ENCODE measurements around the gene CDH5. TPM values are rescaled to one million over a fixed set of nuclear protein-coding genes. Genes with fewer than 3 reads are reported as not detected.

Gene CDH5
- total RNA-seq, 2 experiments from 2014 or later = not detected

GRCh38 chr16:66352304-66352703, 14.2 kb upstream of the CDH5 start:
- Histone ChIP-seq H4K20me1 (ENCODE audit: insufficient read depth, low read length) (no peaks in the 10 kb centered on the region), H2AFZ (ENCODE audit: low read length) (no peak overlapping the region), H3K36me3 (ENCODE audit: insufficient read depth, low read length) (no peaks in the 10 kb centered on the region), H3K4me2 (ENCODE audit: low read length) (no peak overlapping the region), H3K79me2 (ENCODE audit: insufficient read depth, low read depth, low read length) (no peaks in the 10 kb centered on the region), H3K4me3 (ENCODE audit: low read depth, low read length, poor library complexity, severe bottlenecking) (no peak overlapping the region), H3K9me2 (ENCODE audit: insufficient read depth, low read length) (no peaks in the 10 kb centered on the region), H3K9me3 (ENCODE audit: low read length) (no peaks in the 10 kb centered on the region), H3K27ac (ENCODE audit: low read depth, low read length, poor library complexity, severe bottlenecking) (no peak overlapping the region), H3K4me1 (ENCODE audit: insufficient read depth, low read length, poor library complexity, severe bottlenecking) (no peaks in the 10 kb centered on the region)
- CTCF ChIA-PET (ENCODE audit: unreplicated experiment) = no interaction called here
- no peak for TF ChIP-seq EZH2phosphoT487 (IDR thresholded peaks at IDR 0.05; ENCODE audit: borderline replicate concordance, low read depth, low read length)
- TF ChIP-seq, protein P1, sequence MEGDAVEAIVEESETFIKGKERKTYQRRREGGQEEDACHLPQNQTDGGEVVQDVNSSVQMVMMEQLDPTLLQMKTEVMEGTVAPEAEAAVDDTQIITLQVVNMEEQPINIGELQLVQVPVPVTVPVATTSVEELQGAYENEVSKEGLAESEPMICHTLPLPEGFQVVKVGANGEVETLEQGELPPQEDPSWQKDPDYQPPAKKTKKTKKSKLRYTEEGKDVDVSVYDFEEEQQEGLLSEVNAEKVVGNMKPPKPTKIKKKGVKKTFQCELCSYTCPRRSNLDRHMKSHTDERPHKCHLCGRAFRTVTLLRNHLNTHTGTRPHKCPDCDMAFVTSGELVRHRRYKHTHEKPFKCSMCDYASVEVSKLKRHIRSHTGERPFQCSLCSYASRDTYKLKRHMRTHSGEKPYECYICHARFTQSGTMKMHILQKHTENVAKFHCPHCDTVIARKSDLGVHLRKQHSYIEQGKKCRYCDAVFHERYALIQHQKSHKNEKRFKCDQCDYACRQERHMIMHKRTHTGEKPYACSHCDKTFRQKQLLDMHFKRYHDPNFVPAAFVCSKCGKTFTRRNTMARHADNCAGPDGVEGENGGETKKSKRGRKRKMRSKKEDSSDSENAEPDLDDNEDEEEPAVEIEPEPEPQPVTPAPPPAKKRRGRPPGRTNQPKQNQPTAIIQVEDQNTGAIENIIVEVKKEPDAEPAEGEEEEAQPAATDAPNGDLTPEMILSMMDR (conservative IDR thresholded peaks at IDR 0.05; ENCODE audit: low read length) = no peak
- intact Hi-C loops (cut with micrococcal nuclease; ENCODE audit: unreplicated experiment) = no loop called here
- POLR2A ChIA-PET = no interaction called here
- no TSS peak for BruUV-seq (replicated peaks)
- DNase-seq (ENCODE audit: low spot score) = no peak

DNA sequence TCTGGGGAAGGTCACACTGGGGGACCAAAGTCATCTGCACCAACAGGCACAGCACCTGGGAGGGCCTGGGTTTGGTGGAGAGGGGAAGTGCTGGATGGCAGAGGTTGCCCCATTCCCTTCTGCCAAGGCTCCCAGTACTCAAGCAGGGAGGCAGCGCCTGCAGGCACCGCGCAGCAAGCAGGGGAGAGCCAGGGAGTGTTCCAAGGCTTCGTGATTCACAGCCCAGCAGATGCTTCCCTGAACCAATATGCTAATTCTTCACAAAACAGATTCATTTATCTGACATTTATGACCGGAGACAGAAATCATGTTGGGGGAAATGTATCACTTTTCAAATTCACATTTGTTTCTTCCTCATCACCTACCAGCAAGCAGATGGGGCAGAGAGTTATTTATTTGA, 13.4 kb upstream of the CDH5 start:
- Histone ChIP-seq H4K20me1 (ENCODE audit: insufficient read depth, low read length) (no peaks in the 10 kb centered on the region), H3K36me3 (ENCODE audit: insufficient read depth, low read length) (no peaks in the 10 kb centered on the region), H3K27ac (ENCODE audit: low read depth, low read length, poor library complexity, severe bottlenecking) (no peak overlapping the region), H3K9me3 (ENCODE audit: low read length) (no peaks in the 10 kb centered on the region), H3K9me2 (ENCODE audit: insufficient read depth, low read length) (no peaks in the 10 kb centered on the region), H3K4me2 (ENCODE audit: low read length) (no peak overlapping the region), H3K79me2 (ENCODE audit: insufficient read depth, low read depth, low read length) (no peaks in the 10 kb centered on the region), H3K4me1 (ENCODE audit: insufficient read depth, low read length, poor library complexity, severe bottlenecking) (no peaks in the 10 kb centered on the region), H3K4me3 (ENCODE audit: low read depth, low read length, poor library complexity, severe bottlenecking) (no peak overlapping the region), H2AFZ (ENCODE audit: low read length) (no peak overlapping the region)
- ChIA-PET CTCF (ENCODE audit: unreplicated experiment) (no interaction called here), POLR2A (no interaction called here)
- BruUV-seq (replicated peaks) = no TSS peak
- TF ChIP-seq EZH2phosphoT487 (IDR thresholded peaks at IDR 0.05; ENCODE audit: borderline replicate concordance, low read depth, low read length) = no peak
- TF ChIP-seq, protein P1 (conservative IDR thresholded peaks at IDR 0.05; ENCODE audit: low read length) = no peak
- no peak for DNase-seq (ENCODE audit: low spot score)
- intact Hi-C loops (cut with micrococcal nuclease; ENCODE audit: unreplicated experiment) = no loop called here

- Histone ChIP-seq H3K4me1 (ENCODE audit: insufficient read depth, low read length, poor library complexity, severe bottlenecking) (no peaks in the 10 kb centered on the region), H3K4me2 (ENCODE audit: low read length) (no peak overlapping the region), H3K27ac (ENCODE audit: low read depth, low read length, poor library complexity, severe bottlenecking) (no peak overlapping the region), H3K79me2 (ENCODE audit: insufficient read depth, low read depth, low read length) (no peaks in the 10 kb centered on the region), H2AFZ (ENCODE audit: low read length) (no peak overlapping the region), H3K36me3 (ENCODE audit: insufficient read depth, low read length) (no peaks in the 10 kb centered on the region), H3K4me3 (ENCODE audit: low read depth, low read length, poor library complexity, severe bottlenecking) (no peak overlapping the region), H4K20me1 (ENCODE audit: insufficient read depth, low read length) (no peaks in the 10 kb centered on the region), H3K9me3 (ENCODE audit: low read length) (no peaks in the 10 kb centered on the region), H3K9me2 (ENCODE audit: insufficient read depth, low read length) (no peaks in the 10 kb centered on the region)
- BruUV-seq (replicated peaks) = no TSS peak
- POLR2A ChIA-PET = no interaction called here
- DNase-seq (ENCODE audit: low spot score) = no peak
- CTCF ChIA-PET (ENCODE audit: unreplicated experiment) = no interaction called here
- no peak for TF ChIP-seq EZH2phosphoT487 (IDR thresholded peaks at IDR 0.05; ENCODE audit: borderline replicate concordance, low read depth, low read length)
- TF ChIP-seq, protein P1 (conservative IDR thresholded peaks at IDR 0.05; ENCODE audit: low read length) = no peak
- intact Hi-C loops (cut with micrococcal nuclease; ENCODE audit: unreplicated experiment) = no loop called here
Observed at GRCh38 chr16:66354034-66354909, 12.2 kb upstream of the CDH5 start.
